ENCODE data around the gene LIME1.
"Not testable (repeated sequence)": the region's sequence is repeated elsewhere in the genome, so short reads cannot be mapped to it uniquely, and the experiment has no call there.

Gene LIME1

DNA sequence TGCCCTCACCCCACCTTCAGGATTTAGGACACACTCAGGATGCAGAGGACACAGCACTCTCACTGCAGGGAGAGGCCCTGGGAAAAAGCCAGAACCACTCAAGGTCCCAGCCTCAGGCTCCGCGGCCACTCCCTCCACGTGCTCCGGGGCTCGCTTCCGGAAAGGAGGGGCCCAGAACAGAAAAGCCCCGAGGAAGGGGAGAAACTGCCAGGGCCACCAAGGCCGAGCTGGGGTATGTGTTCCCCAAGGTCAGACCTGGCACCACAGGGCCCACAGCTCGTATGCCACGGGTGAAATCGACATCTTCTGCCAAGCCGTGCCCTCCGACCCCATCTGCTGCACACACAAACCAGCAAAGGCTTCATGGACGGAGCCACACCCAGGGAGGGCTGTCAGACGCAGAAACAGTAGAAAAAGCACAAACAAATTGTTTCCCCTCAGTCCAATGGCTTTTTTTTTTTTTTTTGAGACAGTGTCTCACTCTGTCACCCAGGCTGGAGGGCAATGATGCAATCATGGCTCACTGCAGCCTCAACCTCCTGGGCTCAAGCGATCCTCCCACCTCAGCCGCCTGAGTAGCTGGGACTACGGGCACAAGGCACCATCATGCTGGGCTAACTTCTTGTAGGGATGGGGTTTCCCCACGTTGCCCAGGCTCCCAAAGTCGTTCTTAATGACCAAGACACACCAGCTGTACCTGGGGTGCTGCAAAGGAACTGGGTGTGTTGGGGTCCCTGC lies 36.5 kb downstream of the LIME1 start:
- no peak for DNase-seq (ENCODE audit: extremely low read depth, low read depth)
- TF ChIP-seq, protein P1, sequence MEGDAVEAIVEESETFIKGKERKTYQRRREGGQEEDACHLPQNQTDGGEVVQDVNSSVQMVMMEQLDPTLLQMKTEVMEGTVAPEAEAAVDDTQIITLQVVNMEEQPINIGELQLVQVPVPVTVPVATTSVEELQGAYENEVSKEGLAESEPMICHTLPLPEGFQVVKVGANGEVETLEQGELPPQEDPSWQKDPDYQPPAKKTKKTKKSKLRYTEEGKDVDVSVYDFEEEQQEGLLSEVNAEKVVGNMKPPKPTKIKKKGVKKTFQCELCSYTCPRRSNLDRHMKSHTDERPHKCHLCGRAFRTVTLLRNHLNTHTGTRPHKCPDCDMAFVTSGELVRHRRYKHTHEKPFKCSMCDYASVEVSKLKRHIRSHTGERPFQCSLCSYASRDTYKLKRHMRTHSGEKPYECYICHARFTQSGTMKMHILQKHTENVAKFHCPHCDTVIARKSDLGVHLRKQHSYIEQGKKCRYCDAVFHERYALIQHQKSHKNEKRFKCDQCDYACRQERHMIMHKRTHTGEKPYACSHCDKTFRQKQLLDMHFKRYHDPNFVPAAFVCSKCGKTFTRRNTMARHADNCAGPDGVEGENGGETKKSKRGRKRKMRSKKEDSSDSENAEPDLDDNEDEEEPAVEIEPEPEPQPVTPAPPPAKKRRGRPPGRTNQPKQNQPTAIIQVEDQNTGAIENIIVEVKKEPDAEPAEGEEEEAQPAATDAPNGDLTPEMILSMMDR (IDR thresholded peaks at IDR 0.05; ENCODE audit: low read depth, low read length): no peak

DNA sequence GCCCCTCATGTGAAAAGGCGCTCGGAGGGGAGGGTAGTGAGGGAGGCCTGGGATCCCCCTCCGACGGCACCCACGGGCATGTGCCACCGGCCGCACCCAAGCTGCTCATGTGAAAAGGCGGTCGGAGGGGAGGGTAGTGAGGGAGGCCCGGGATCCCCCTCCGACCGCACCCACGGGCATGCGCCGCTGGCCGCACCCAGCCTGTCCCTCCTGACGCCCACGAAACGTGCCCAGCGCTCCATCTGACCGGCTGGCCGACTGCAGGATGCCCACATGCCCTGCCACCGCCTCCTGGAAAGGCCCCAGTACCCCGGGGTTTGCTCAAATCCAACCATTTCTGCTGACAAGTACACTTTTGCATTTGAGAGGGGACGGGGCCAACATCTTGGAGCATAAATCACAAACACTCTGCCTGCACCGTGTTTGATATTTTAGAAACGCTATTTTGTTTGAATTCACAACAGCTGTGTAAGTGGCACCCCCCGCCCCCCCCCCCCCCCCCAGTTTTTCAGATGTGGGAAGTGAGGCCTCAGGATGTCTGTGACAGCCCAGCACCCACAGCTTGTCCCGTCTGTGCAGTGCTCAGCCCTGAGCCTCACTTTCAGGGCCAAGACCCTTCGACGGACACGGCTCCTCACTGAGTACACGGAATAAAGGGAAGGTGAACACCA lies 37.2 kb downstream of the LIME1 start:
- TF ChIP-seq, protein P1 (IDR thresholded peaks at IDR 0.05; ENCODE audit: low read depth, low read length): no peak
- DNase-seq (ENCODE audit: extremely low read depth, low read depth): no peak

DNA sequence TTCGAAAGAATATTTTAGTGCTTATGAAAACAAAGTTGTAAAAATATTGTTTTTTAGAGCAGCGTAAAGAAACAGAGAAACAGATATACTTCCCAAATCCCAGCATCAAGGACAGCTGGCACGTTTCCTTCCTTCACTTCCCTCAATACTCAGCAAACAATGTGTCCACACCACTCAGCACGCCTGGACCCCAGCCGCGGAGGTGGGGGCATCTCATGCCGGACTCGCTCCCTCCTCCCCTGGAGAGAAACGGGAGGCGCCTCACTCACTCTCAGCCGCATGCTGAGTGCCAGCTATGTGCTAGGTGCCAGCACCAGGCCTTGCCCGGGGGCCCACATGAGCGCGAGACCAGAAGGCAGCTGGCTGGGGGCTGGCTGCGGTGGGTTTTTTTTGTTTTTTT lies 37.8 kb downstream of the LIME1 start:
- DNase-seq (ENCODE audit: extremely low read depth, low read depth): no peak
- TF ChIP-seq, protein P1 (IDR thresholded peaks at IDR 0.05; ENCODE audit: low read depth, low read length): no peak

DNA sequence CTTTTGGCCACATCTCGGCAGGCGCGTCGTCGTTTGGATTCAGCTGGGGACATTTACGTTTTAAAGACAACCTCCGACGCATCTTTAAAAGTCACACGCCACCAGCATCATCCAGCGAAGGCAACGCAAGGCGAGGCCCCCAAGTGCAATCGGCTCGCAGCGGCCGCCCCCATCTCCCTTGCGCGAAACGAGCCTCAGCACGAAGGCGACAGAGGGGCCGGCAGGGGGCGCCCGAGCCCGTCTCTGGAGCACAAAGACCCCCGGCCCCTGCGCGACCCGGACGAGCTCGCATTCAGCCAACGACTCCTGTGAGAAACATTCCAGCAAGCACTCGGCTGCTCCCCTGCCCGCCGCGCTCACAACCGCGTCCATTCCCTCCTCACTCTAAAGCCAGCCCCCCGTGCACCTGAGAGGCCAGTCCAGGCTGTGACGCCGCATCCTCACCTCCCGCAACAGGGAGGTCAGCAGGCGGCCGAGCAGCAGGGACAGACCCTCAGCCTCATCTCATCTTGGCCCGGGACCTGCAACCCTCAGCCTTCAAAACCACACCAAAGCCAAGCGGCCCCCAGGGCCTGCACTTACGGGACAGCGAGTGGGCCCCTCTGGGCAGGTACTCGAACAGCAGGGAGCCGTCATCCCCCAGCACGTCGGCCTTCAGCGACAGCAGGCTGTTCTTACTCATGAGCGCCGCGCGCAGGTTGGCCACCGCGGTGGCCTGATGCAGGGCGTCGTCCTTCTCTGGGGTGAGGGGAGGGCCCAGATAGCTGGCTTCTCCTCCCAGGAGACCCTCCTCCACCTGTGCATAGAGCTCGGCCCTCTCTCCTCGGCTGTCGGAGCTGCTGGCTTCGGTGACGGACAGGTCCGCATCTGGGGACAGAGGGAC lies 38.9 kb downstream of the LIME1 start:
- DNase-seq (ENCODE audit: extremely low read depth, low read depth): no peak
- TF ChIP-seq, protein P1 (IDR thresholded peaks at IDR 0.05; ENCODE audit: low read depth, low read length): peak; percentile 73

DNA sequence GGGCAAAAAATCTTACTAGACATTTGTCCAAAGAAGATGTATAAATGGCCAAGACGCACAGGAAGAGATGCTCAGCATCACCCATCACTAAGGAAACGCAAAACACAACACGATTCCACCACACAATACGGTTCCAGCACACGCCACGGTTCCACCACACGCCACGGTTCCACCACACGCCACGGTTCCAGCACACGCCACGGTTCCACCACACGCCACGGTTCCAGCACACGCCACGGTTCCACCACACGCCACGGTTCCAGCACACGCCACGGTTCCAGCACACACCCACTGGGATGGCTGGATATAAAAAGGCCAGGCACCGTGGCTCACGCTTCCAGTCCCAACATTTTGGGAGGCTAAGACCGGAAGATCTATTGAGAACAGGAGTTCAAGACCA lies 40.4 kb downstream of the LIME1 start:
- DNase-seq (ENCODE audit: extremely low read depth, low read depth): not testable (repeated sequence)

DNA sequence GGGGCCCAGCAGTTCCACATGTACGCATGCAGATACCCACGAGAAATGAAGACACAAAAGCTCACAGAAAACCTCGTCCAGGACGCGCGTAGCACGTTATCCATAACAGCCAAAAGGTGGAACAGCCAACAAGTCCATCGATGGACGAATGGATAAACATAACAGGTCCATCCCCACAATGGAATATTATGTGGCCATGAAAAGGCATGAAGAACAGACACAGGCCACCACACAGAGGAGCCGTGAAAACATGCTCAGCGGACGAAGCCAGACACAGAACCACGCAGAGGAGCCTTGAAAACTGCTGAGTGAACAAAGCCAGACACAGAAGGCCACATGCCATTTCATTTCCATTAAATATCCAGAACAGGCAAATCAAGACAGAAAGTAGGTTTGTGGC lies 41.1 kb downstream of the LIME1 start:
- TF ChIP-seq, protein P1 (IDR thresholded peaks at IDR 0.05; ENCODE audit: low read depth, low read length): no peak
- no peak for DNase-seq (ENCODE audit: extremely low read depth, low read depth)

DNA sequence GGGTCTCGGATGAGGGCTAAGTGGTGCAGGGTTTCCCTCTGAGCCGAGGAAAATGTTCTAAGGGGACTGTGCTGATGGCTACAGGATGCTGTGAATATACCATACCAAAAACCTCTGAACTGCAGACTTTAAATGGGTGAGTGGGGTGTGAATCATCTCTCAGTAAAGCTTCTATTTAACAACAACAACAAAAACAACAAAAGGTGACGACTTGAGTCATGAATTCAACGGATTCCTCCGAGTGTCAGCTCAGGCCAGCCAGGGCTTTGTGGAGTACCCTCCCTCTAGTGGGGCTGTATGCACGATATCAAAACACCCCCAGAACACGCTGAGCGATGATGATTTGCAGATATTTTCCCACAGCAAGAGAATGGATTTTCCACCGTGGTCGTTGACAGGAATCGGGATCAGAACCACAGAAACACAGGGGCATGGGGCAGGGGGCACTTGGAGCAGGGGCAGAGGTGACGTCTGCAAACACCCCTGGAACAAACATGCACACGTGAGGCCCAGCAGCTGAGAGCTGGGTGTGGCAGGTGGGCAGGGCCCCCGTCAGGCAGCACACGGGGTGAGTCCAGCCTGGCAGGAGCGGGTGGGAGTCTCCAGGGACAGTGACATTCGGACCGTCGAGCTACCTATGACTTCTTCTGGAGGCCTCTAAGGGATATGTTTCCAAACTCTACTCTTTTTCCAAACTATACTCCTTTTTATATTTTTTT lies 41.7 kb downstream of the LIME1 start:
- TF ChIP-seq, protein P1 (IDR thresholded peaks at IDR 0.05; ENCODE audit: low read depth, low read length): no peak
- DNase-seq (ENCODE audit: extremely low read depth, low read depth): no peak

Data from AG09319 (cell line).